SH-SY5Y (cell line): ENCODE measurements around the gene GPBP1L1.

Source experiments
- GATA2 ChIP-seq: IDR thresholded peaks from 2 replicates; pipeline ENCODE4 v1.6.1; 2011; ENCODE audit warnings: mild to moderate bottlenecking, low read depth, low read length
- GATA3 ChIP-seq: IDR thresholded peaks from 2 replicates; pipeline ENCODE4 v1.6.1; 2011; ENCODE audit warnings: low read depth, mild to moderate bottlenecking, low read length, moderate library complexity

GRCh38 chr1:45686015-45686287 is 382 bp downstream of the GPBP1L1 start:
- TF ChIP-seq GATA3, result no peak
- no peak for TF ChIP-seq GATA2
